ENCODE results near the gene GPC3.
A peak's percentile ranks its signal among the peaks of the same experiment; 100 is the strongest.

GPC3 gene

DNA sequence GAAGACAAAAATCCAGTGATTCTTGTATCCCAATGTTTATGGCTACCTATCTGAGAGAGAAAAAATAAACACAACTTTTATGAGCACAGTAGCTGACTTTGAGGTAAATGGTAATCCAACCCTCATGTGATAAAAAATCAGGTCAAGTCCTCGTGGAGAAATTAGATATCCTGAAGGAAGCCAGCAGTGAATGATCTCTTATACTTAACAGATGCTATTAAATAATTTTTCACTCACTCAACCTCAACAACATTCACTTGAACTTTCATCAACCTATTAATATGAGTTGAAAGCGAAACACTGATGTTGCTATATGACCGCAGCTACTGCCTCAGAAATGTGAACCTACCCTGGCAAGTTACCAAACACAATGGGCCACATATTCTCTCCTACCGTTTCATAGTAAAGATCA is 105.4 kb downstream of the GPC3 start:
- DNase-seq: no peak

DNA sequence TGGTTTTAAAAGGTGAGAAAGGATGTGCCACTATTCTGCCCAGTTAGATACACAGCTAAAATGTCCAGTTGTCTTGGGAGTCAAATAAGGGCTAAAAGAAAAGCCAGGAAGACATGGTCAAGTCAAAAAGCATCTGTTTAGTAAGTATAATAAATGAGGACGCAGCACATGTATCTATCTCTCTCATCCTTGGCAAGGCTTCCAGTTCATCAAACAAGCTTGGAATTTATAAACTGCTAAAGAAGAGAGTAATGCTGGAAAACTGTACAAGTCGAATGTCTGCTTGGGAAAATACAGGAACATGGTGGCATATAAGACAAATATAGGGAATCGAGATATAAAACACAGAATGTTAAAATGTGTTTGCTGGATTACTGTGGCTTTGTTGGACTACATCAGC is 106.7 kb downstream of the GPC3 start:
- no peak for DNase-seq

- DNase-seq: no peak
Observed at GRCh38 chrX:133876646-133877045, 108.7 kb downstream of the GPC3 start.

GRCh38 chrX:133869270-133869669 is 116.1 kb downstream of the GPC3 start:
- no peak for DNase-seq

DNA sequence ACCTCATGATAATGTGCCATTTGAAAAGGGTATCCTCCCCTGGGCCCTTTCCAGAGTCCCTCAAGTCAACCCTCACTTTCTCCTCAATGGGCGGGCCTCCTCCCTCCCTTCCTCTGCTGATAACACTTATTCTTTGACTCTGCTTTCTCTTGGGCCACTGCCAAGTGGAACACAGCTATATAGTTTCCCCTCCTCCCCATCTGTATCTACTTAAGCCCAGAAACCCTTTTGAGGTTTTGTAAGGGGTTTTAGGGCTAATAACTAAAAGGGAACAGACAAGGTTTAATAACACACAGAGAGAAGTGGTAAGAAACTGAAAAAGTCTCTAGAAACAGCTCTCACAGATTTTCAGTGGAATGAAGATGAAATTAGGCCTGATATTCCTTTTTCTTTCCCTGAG is 116.7 kb downstream of the GPC3 start:
- DNase-seq: no peak

DNA sequence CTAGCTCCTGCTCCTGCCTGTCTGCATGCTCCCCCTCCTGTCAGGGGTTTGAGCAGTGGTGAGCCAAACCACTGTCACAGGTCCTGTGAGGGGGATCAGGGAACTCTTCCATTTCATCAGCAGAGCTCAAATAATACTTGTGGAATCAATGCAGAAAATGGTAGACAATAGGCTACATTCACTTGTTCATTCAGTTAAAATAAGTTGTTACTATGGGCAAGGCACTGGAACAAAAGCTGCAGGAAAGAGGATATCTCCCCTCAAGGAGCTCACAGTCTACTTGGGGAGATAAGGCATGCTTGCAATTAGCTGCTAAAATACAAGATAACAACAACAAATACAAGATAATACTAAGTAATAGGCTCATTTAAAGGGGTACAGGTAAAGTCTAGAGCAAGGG is 117.1 kb downstream of the GPC3 start:
- no peak for DNase-seq

GRCh38 chrX:133865761-133866471 is 119.5 kb downstream of the GPC3 start:
- DNase-seq: no peak

GRCh38 chrX:133864236-133864635 is 121.2 kb downstream of the GPC3 start:
- DNase-seq: no peak

- no peak for DNase-seq
Observed at GRCh38 chrX:133859860-133860259, 125.5 kb downstream of the GPC3 start.

DNA sequence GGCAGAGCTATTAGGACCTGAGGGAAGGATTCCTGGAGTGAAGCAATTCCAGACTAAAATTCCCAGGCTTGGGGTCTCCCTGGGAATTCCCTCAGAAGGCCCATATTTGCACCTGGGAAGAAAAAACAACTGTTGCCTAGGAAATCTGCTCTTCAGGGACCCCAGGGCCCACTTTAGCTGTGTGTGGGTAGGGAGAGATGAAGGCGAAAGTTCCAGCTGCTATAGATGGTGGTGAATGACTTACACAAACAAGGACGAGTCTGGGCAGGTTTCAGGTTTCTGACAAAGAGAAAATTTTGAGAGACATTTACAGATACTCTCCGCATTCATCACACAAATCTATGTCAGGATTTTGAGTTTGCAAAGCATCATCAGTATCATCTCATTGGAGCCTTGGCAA is 126.1 kb downstream of the GPC3 start:
- DNase-seq: no peak

- DNase-seq: no peak
Observed at GRCh38 chrX:133857640-133858269, 127.6 kb downstream of the GPC3 start.

DNA sequence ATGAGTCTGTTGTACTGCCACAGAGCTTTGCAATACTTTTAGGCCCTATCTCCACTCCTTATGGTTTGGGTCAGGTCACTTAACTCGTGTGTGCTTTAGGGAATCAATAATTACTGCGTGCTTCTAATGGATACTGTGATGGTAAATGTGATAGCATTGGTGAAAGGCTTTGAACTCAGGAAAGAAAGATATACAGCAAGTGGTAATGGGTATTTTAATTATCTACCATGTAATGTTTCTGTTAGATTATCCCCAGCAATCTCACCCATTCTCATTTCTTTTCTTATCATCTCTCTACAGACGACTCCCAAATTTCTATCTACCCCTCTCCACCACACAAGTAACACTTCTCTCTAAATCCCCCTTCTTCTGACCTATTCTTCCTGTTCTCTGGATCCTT is 128.6 kb downstream of the GPC3 start:
- DNase-seq: no peak

GRCh38 chrX:133854290-133854689 is 131.1 kb downstream of the GPC3 start:
- no peak for DNase-seq

- no peak for DNase-seq
Observed at GRCh38 chrX:133852837-133853356, 132.5 kb downstream of the GPC3 start.

GRCh38 chrX:133852401-133852800 is 133.0 kb downstream of the GPC3 start:
- no peak for DNase-seq

DNA sequence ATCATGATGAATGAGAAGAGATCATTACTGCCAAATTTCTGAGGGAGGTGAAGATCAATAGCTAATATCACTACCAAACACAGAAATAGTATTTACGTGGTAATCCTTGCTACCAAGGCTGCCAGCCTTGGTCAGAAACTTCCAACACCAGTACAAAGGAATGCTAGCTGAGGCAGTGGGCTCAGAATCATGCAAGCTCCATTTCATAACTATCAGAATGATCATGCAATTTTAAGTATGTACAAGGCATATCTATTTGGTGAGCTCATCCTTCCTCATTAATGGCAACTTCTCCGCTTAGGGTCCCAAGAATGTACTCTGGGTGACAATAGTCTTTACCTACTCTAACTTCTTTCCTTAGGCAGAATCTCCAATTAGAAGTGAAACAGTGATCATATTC is 135.0 kb downstream of the GPC3 start:
- no peak for DNase-seq

- DNase-seq: no peak
Observed at GRCh38 chrX:133849676-133850075, 135.7 kb downstream of the GPC3 start.

DNA sequence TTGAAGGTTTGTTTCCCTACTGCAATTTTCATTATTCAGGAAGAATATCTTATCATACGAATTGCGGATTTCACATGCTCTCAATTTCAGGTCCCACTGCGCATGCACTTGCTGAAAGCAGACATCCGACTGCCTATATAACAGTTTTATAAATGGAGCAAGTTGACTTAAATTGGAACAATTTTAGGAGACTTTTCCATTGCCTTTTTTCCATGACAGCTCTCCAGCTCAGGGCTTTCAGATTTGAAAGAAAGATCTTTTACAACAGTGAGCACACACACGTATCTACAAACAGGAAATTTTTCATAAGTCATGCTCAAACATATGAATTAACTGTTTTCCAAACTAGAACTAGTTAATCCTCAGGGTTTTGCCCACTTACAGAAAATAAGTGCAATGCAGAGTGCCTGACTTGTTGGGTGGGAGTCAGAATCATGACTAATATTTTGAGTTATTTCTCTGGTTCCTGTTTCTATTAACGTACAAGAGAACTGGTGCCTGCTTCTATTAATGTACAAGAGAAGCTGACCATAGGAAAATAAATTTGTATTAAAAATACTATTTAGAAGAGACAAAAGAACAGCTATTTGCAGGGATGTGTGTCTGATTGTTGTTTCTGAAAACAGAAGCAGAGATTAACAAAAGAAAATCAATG is 137.9 kb downstream of the GPC3 start:
- no peak for DNase-seq

GRCh38 chrX:133846311-133846710 is 139.1 kb downstream of the GPC3 start:
- no peak for DNase-seq

GRCh38 chrX:133840415-133840814 is 145.0 kb downstream of the GPC3 start:
- no peak for DNase-seq

DNA sequence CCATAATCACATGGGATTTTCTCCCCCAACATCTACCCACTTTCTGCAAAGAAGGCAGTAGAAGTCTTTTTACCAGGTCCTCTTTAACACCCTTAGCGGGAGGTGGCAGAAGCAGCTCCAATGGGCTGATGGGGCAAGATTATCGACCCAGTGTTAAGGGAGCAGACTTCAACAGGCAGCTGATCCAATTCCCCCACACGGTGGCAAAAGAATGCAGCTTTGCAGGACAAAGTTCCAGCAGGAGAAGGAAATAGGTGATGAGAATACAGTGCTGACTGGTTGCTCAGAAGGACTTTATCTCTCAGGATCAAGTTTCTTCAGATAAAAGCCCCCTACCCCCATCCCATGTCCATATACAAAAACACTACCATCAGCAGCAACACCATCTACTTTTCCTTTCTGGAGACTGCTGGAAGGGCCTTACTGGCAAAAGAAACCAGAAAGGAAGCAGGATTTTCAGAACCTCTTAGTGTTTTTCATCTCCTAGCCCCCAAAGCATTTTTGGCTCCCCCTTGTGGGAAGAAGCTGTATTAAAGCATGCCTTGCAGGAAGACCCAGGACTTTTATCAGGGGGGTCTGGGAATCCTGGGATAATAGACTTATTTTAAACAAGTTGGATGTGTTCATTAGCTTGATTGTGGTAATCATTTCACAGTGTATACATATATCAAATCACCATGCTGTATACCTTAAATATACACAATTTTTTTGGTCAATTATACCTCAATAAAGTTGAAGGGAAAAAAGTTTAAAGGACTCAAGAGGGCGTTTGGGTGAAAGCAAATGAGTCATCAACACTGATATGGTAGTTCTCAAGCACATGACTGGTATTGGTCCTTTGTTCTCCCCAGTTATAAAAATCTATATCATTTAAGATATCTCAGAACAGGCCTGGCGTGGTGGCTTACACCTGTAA is 146.4 kb downstream of the GPC3 start:
- peak; percentile 7 to 14 for DNase-seq

GRCh38 chrX:133837091-133837490 is 148.3 kb downstream of the GPC3 start:
- DNase-seq: no peak

DNA sequence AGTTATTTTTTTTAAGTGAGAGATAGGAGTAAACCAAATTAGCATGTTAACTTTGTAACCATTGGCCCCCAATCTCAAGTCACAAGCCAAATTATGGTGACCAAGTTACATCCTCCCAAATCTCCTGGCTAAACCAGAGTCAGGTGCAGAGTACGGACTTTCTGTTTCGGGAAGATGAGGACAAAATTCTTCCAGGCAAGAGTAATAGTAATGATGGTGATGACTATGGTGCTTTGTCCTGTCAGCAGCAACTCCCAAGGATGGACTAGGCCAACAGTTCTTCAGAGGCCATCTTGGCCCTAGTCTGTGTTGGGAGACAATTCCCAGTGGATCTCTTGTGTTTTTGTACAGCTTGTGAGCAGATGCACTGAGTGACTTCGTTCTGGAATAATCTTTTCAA is 148.8 kb downstream of the GPC3 start:
- DNase-seq: no peak

All from activated CD4-positive, alpha-beta T cell treated with anti-CD3 and anti-CD28 coated beads, Interleukin-2, amount 50 U/mL, for 48 hours (primary cell).